NCI-H2227 treated with DMSO at 0.1 percent for 48 hours (cell line): ENCODE data around the gene MSI2.
A peak's percentile ranks its signal among the peaks of the same experiment; 100 is the strongest.

Experiments used
- DNase-seq: peaks from one replicate; lab custom pipeline; 2025; lab: John Stamatoyannopoulos, UW

Gene MSI2

DNA sequence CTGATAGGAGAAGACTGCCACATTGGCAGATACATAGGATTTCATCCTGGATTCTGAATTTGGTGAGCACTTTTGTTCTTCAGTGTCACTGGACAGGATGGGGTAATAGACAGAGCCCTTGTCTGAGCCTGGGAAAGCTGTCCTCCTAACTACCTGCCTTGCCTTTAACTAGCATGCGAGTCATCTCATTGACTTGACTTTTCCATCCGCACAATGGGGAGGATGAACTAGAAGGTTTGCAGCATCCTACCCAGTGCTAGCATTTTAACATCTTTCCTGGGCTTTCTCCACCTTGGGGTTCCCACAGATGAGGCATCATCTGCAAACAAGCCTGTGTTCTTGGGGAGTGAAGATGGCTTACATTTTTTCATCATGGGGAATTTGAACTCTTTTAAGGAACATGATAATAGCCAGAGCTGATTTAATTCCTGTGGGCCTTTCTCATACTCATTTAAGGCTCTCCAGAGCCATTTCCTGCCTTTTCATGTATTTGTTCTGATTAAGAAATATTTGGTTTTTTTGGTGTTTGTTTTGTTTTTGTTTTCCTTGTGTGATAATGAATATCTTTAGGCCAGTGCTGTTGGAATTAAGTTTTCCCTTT lies 139.5 kb downstream of the MSI2 start:
- DNase-seq = no peak

DNA sequence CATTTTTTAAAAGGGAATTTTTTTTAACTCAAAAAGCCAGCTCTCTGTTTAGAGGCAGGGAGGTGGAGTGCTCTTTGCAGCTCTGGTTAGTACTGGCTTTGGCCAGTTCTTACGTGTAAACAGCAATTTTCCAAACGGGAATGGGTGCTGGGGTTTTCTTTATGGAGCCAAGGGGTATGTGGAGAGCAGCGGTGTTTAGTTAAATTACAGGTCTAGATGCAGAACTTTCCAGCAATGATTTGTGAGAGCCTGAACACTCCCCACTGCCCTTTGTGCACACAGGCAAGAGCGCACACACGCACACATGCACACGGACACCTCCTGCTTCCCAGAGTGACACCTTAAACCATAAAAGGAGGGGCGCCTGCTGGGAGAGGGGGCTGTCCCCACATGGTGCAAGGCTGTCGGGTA lies 140.2 kb downstream of the MSI2 start:
- DNase-seq = peak; percentile 97

GRCh38 chr17:57397402-57397801 lies 141.1 kb downstream of the MSI2 start:
- DNase-seq = no peak

- no peak for DNase-seq
These were observed 143.4 kb downstream of the MSI2 start for GRCh38 chr17:57399690-57400089.

GRCh38 chr17:57400648-57401047 lies 144.3 kb downstream of the MSI2 start:
- DNase-seq = no peak

DNA sequence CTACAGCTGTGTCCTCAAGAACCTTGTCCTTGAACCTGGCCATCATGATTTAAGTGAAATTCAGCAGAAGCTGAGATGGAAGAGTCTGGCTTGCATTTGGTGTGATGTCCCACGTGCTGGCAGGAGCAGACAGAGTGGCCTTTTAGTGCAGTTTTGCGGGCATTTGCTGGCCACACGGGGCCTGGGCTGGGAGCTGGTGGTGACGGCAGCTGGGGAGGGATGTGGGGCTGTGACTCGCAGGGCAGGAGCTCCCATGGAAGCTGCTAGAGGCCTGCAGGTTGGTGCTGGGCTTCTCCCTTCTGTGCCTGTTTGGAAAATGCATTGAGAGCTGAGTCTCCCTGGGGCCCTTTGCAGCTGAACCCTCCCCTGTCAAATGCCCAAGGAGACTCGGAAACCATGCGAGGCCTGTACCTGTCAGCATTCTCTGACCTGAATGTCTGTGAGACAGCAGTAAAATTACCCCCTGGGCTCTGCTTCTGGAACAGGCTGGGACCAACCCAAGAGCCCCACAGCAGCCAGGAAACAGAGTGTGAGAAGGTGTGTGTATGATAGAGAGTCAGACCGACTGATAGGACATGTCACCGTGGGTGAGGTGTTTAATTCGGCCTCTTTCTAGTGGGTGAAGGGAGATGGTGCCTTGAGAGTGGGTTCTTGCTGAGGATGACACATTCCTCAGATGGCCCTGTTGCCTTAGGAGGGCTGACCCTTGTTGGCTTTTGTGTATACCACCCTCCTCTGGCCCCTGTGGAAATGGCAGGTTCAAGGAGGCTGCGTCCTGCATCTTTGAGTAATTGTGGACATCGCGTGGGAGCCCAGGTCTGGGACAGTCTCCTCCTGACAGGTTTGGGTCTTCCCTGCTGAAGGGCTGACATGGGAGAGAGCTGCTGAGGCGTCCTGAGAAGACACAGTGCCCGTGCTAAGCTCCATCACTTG lies 145.5 kb downstream of the MSI2 start:
- DNase-seq = no peak

GRCh38 chr17:57402681-57403180 lies 146.4 kb downstream of the MSI2 start:
- no peak for DNase-seq

DNA sequence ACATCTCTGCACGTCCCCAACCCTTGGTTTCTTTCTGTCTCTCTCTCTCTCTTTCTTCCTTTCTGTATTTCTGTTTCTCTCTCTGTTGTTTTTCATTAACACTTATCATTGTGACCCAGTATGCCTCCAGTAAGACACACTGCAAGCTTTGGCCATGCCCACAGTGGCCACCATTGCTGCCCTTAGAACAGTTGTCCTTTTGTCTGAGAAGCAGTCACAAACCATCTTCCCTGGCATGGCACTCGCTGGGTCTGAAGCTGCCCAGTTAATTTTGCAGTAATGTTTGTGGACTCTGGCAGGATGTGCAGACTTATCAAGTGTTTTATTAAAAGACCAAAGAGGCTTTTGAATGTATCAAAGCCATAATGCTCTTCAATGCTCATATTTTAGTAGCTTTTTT lies 146.9 kb downstream of the MSI2 start:
- no peak for DNase-seq

- DNase-seq = no peak
These were observed 147.8 kb downstream of the MSI2 start for GRCh38 chr17:57404073-57404472.

DNA sequence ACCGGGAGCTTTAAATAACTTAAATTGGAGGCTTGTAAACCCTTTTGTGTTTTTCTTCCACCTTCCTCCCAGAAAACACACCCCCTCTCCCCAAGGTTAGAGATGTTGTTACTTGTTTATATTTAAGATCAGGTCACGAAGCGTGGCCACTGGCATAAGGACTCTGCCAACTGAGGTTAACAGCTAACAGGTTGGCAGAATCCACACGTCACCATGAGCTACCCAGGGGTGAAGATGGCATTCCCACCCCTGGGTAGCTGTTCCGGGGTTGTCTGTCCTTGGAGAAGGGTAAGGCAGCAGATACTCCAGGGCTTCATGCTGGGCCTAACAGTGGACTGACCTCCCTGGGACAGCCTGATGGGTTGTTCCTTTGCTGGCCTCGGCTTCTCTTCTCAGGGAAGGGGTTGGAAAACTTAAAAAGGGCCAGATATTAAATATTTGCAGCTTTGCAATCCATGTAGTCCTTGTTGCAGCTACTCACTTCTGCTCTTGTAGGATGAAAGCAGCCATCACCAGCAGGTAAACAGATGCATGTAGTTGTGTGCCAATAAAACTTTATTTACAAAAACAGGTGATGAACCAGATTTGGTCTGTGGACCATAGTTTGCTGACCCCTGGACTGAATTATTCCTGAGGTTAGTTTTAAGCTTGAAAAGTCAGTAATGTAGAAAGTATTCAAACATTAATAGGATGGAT lies 148.6 kb downstream of the MSI2 start:
- DNase-seq = no peak

DNA sequence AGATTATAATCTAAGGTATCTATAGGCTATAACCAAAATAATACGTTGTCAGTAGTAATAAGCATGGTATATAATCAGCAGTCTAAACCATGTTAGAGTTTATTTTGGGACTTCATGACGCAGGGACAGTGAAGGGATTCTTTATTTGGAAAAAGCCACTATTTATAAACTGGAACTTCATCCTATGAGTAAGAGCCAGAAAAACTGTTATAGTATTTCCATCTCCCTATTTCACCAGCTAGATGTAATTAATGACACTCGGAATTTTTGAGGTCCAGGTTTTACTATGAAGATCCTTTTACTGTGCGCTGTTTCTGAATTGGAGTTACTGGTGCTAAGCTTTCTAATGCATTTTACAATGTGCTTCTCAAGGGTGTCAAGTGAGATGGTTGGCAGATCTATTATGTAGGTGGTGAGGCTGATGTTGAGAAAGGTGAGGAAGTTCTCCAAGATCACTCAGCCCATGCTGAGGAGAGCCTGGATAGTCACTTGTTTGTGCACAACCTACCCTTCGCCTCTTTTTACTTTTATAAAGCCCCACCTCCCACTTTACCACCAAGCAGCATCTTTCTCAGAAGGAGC lies 149.3 kb downstream of the MSI2 start:
- no peak for DNase-seq

GRCh38 chr17:57406131-57406980 lies 150.0 kb downstream of the MSI2 start:
- no peak for DNase-seq

- no peak for DNase-seq
These were observed 150.6 kb downstream of the MSI2 start for GRCh38 chr17:57406981-57407286.

GRCh38 chr17:57407287-57408070 lies 151.2 kb downstream of the MSI2 start:
- DNase-seq = no peak

DNA sequence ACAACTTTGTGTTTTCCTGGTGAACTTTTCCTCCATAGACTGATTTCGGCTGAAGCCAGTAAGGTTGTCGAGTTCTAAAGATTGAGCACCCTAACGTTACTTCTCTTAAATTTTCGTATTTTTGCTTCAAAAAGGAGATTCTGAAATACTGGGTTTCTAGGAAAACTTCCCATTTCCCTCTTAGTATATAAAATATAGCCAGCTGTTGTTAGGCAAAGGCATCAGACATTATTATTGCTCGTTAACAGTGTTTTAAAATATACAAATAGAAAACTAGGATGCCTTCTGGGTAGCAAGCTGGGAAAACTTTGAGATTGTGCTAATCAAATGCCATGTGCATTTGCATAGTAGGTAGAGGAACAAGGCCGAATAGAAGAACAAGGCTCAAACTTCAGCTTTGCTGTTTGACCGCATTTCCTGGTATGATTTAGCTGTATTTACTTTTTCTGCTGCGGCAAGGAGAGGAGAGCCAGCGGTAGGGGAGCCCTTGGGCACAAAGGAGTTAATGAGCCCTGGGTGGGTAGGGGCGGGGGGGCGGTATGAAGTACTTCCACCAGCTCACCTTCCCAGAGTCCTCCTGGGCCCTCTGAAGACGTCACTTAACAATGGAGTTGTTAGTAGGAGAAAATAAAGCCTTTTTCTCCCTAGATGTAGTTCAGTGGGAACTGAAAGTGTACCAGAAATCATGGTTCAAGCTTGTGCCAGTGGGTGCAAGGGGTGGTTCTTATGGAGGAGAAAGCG lies 151.9 kb downstream of the MSI2 start:
- peak; percentile 60 for DNase-seq

DNA sequence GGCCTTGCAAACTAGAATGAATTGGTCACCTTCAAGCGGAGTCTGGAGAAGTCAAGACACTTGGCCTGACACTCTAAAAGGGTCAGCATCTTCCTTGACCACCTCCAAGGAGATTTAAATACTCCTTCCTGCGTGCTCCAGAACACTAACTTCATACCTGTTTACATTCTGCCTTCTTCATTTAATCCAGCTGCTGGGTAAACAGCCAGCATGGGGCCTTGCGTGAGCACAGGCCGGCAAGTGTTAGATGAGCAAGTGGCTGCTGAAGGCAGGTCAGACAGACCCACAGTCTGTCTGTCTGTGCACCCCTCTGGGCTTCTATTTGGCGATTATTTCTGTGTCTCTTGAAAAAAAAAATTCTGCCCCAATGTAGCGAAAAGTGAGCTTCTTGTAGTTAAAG lies 153.8 kb downstream of the MSI2 start:
- no peak for DNase-seq

DNA sequence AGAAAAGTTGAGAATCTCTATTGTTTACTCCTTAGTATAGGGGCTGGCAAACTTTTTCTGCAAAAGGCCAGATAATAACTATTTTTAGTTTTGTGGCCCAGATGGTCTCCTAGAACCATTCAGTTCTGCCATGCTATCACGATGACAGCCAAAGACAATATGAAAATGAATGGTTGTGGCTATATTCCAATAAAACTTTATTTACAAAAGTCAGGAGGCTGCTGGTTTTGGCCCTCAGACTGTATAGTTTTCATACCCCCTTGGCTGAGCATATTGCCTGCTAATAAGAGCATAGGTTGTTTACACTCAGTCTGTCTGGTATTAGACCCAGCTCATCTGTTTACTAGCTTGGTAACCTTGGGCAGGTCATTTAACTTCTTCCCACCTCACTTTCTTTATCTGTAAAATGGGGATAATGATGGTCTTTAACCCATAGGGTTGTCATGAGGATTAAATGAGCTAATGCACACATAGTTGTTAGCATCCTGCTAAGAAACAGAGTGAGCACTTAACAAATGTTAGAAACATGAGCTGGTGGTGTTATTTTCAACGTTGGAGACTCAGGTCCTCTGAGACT lies 156.3 kb downstream of the MSI2 start:
- no peak for DNase-seq

GRCh38 chr17:57413848-57414651 lies 157.7 kb downstream of the MSI2 start:
- DNase-seq = no peak

DNA sequence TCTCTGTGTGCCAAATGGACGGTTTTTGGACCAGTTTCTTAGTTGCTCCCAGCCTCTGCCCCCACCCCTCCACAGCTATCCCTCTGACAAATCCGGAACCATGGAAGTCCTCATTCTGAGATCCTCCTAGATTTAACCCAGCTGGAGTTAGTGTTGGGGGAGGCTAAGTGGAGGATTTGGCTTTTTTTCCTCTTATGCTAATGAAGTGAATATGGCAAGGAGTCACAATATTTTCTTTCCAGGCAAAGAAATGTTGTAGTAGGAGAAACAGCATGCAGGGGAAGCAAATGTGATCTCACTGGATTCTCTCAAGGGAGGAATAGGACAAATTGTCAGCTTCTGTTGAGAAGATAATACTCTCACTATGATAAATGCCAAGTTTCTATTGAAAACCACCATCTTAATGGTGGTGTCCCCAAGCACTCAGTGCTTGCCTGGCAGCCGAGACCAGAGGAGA lies 159.5 kb downstream of the MSI2 start:
- DNase-seq = no peak
